WTC11 (cell line): ENCODE data around the gene KCNA5.

Experiments used
- FOXJ3 ChIP-seq: sonication (generic); formaldehyde crosslinking; IDR thresholded peaks from 2 replicates; pipeline ENCODE4 v1.9.0; 2021; ENCODE audit warnings: missing genetic modification reagents, mild to moderate bottlenecking, borderline replicate concordance
- JUN ChIP-seq: sonication (generic); formaldehyde crosslinking; IDR thresholded peaks from 2 replicates; pipeline ENCODE4 v1.8.0; 2023; ENCODE audit warnings: mild to moderate bottlenecking, missing genetic modification reagents
- TF ChIP-seq, protein P1 (sequence below): fragments of 200-600 bp; IDR thresholded peaks from 2 replicates; pipeline ENCODE4 v1.8.0; 2022; ENCODE audit warnings: antibody characterized with exemption
- TF ChIP-seq, protein P2 (sequence below): sonication (generic); formaldehyde crosslinking; IDR thresholded peaks from 2 replicates; pipeline ENCODE4 v1.8.1; 2023; ENCODE audit warnings: mild to moderate bottlenecking, missing genetic modification reagents, moderate library complexity

DNA sequence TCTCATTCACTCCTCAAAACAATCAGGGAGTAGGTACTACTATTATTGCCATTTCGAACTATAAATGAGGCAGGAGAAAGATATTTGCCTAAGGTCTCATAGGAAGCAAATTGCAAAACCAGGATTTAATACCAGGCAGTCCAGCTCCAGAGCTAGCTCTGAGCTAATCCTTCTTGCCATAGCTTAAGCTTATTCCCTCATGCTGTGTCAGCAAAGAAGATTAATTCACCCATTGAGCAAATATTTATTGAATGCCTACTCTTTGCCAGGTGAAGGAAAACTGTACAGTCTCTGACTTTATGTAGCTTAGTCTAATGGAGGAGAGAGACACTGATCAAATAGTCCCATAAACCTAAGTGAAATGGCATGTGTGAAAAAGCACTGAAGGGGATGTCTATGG lies 19.5 kb downstream of the KCNA5 start:
- TF ChIP-seq, protein P1, sequence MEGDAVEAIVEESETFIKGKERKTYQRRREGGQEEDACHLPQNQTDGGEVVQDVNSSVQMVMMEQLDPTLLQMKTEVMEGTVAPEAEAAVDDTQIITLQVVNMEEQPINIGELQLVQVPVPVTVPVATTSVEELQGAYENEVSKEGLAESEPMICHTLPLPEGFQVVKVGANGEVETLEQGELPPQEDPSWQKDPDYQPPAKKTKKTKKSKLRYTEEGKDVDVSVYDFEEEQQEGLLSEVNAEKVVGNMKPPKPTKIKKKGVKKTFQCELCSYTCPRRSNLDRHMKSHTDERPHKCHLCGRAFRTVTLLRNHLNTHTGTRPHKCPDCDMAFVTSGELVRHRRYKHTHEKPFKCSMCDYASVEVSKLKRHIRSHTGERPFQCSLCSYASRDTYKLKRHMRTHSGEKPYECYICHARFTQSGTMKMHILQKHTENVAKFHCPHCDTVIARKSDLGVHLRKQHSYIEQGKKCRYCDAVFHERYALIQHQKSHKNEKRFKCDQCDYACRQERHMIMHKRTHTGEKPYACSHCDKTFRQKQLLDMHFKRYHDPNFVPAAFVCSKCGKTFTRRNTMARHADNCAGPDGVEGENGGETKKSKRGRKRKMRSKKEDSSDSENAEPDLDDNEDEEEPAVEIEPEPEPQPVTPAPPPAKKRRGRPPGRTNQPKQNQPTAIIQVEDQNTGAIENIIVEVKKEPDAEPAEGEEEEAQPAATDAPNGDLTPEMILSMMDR: no peak
- TF ChIP-seq JUN (CRISPR knock-in tag) (no peak), FOXJ3 (no peak)
- TF ChIP-seq, protein P2, sequence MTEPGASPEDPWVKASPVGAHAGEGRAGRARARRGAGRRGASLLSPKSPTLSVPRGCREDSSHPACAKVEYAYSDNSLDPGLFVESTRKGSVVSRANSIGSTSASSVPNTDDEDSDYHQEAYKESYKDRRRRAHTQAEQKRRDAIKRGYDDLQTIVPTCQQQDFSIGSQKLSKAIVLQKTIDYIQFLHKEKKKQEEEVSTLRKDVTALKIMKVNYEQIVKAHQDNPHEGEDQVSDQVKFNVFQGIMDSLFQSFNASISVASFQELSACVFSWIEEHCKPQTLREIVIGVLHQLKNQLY (CRISPR knock-in tag): no peak
